Natural killer cell treated with Interleukin-12 subunit alpha and Interleukin-12 subunit beta and Interleukin-15 and Interleukin-18, amount 100 ng/mL, for 72 hours (primary cell): ENCODE data around the gene PLEKHJ1. TPM values are rescaled to one million over a fixed set of nuclear protein-coding genes. Genes with fewer than 3 reads are reported as not detected.

Experiments
- ATAC-seq, 2 donors: fragments of 150-1000 bp; cut with Tn5 transposase in 1 of 2; sonication (Bioruptor Pico), chemical (Tn5 transposase) in 1 of 2; 2 replicates each; pipeline ENCODE4 v1.10.0; 2021
- DNase-seq: peaks from one replicate; pipeline ENCODE4 v3.0.0; 2022; ENCODE audit warnings: low spot score
- H3K27ac Mint-ChIP-seq, 2 donors: 1 replicate in 1 of 2; 2 replicates in 1 of 2; pipeline ENCODE4 v1.8.0; 2022; ENCODE audit warnings: mixed read lengths in 2 of 2, mild to moderate bottlenecking in 1 of 2, moderate library complexity in 1 of 2
- H3K27me3 Mint-ChIP-seq, 2 donors: 1 replicate in 1 of 2; 2 replicates in 1 of 2; pipeline ENCODE4 v1.8.0; 2022; ENCODE audit warnings: mixed read lengths in 2 of 2
- H3K36me3 Mint-ChIP-seq: one replicate; pipeline ENCODE4 v1.8.0; 2022; ENCODE audit warnings: mixed read lengths
- H3K4me1 Mint-ChIP-seq, 2 donors: 1 replicate in 1 of 2; 2 replicates in 1 of 2; pipeline ENCODE4 v1.8.0; 2022; ENCODE audit warnings: low read depth in 2 of 2, mixed read lengths in 2 of 2, mild to moderate bottlenecking in 1 of 2
- H3K4me3 Mint-ChIP-seq: one replicate; pipeline ENCODE4 v1.8.0; 2022; ENCODE audit warnings: mixed read lengths
- H3K9me3 Mint-ChIP-seq: 2 replicates; pipeline ENCODE4 v1.8.0; 2022; ENCODE audit warnings: mixed read lengths
- total RNA-seq, 2 donors: library from RNA; stranded (reverse); gene quantifications; one replicate each; pipeline ENCODE4 v1.2.3, GENCODE V29; 2022

The PLEKHJ1 gene
- total RNA-seq, 2 donors from 2014 or later: 59.8 to 85.9 TPM

GRCh38 chr19:2249010-2249866, 13.1 kb upstream of the PLEKHJ1 start, which contains the start of gene AMH:
Gene AMH, plus strand, starts transcription at chr19:2249323. Its CDS starts 10 bp downstream, at chr19:2249333.
- no peaks in the 10 kb centered on the region for H3K27me3 Mint-ChIP-seq
- no peaks in the 10 kb centered on the region for H3K36me3 Mint-ChIP-seq
- DNase-seq: no peak
- no peak within 1 kb of the TSS for H3K4me3 Mint-ChIP-seq
- H3K4me1 Mint-ChIP-seq: peaks cover 0 to 4% of the 10 kb centered on the region in 2 donors
- no peaks in the 10 kb centered on the region for H3K9me3 Mint-ChIP-seq
- no peak within 1 kb of the TSS for H3K27ac Mint-ChIP-seq
- no peak for ATAC-seq

DNA sequence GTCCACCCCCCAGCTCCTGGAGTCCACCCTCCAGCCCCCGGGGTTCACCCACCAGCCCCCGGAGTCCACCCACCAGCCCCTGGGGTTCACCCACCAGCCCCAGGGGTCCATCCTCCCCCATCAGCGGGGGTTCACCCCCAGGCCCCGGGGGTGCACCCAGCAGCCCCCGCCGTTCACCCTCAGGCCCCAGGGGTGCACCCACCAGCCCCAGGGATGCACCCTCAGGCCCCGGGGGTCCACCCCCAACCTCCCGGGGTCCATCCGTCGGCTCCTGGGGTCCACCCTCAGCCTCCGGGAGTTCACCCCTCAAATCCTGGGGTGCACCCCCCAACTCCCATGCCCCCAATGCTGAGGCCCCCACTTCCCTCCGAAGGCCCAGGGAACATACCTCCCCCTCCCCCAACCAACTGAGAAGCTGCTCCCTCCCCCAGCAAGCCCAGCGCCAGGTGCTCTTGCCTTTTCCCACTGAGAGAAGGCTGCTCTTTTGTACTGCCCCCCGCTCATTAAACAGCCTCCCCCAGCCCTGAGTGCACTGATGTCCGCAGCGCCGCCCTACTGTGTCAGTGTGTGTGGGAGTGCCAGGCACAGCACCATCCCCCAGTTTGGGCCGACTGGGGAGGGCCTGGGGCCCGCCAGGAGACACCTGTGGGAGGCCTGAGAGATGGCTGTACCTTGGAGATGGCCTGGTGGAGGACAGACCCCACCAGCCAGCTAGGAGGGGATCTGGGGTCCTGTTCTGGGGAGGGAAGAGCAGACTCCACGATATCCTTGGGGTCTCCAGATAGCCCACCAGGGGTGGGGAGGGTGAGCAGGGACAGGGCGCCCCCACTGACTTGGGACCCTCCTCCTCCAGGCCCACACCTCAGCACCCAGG, 12.2 kb upstream of the PLEKHJ1 start:
- Mint-ChIP-seq H3K27me3 (no peaks in the 10 kb centered on the region), H3K9me3 (no peaks in the 10 kb centered on the region), H3K4me1 (peaks cover 0 to 4% of the 10 kb centered on the region in 2 donors), H3K36me3 (no peaks in the 10 kb centered on the region), H3K27ac (no peak overlapping the region), H3K4me3 (no peak overlapping the region)
- DNase-seq: no peak
- no peak for ATAC-seq

DNA sequence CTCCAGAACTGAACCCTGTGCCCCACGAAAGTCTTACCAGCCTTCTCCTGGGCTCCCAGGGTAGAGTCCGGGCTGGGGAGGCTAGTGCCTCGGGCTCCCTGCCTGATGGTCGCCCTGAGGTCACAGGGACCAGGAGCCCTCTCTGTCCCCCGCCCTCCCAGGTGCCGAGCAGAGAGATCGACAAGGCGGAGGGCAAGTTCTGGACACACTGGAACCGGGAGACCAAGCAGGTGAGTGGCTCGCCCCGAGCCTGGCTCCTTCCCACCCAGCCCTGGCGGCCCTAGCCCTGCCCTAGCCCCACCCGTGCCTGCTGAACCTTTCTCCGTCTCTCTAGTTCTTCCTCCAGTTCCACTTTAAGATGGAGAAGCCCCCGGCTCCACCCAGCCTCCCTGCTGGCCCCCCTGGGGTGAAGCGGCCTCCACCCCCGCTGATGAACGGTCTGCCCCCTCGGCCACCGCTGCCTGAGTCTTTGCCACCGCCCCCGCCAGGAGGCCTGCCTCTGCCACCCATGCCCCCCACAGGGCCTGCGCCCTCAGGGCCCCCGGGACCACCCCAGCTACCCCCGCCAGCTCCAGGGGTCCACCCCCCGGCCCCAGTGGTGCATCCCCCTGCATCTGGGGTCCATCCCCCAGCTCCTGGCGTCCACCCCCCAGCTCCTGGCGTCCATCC, 11.4 kb upstream of the PLEKHJ1 start:
- no peaks in the 10 kb centered on the region for H3K9me3 Mint-ChIP-seq
- no peak overlapping the region for H3K27ac Mint-ChIP-seq
- ATAC-seq (no peak), DNase-seq (no peak)
- no peak overlapping the region for H3K4me3 Mint-ChIP-seq
- no peaks in the 10 kb centered on the region for H3K27me3 Mint-ChIP-seq
- H3K36me3 Mint-ChIP-seq: no peaks in the 10 kb centered on the region
- peaks cover 2 to 4% of the 10 kb centered on the region in 2 donors for H3K4me1 Mint-ChIP-seq

- ATAC-seq (no peak), DNase-seq (no peak)
- H3K27ac Mint-ChIP-seq: no peak overlapping the region
- H3K4me3 Mint-ChIP-seq: no peak overlapping the region
- no peaks in the 10 kb centered on the region for H3K27me3 Mint-ChIP-seq
- H3K4me1 Mint-ChIP-seq: peaks cover 6 to 9% of the 10 kb centered on the region in 2 donors
- H3K9me3 Mint-ChIP-seq: no peaks in the 10 kb centered on the region
- no peaks in the 10 kb centered on the region for H3K36me3 Mint-ChIP-seq
These were observed 10.8 kb upstream of the PLEKHJ1 start for GRCh38 chr19:2246801-2247361.

DNA sequence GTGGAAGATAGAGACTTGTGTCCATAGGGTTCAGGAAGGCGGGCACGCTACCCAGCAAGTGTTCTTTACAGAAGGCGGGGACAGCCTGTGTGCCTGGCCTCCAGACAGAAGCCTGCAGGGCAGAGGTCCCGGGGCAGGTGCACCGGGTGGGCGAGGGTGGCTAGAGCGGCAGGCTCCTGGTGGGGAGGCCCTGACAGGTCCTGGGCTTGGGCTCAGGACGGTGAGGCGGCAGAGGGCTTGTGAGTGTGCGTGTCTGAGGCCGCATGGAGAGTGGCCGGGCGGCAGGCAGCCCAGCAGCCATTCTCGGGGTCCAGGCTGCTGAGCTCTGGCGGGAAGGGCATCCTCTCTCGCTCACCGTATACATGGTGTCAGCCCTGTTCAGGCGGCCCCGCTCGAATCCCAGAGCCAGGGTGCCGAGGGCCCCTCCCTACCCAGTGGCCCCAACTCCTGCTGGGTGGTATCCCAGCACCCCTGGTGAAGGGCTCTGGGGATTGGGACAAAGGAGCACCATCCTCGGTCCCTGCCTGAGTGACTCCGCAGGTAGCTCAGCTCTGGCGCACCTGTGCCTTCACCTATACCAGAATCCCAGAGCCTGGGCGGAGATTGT, 10.0 kb upstream of the PLEKHJ1 start:
- H3K36me3 Mint-ChIP-seq: no peaks in the 10 kb centered on the region
- ATAC-seq: no peak
- H3K27ac Mint-ChIP-seq: no peak overlapping the region

DNA sequence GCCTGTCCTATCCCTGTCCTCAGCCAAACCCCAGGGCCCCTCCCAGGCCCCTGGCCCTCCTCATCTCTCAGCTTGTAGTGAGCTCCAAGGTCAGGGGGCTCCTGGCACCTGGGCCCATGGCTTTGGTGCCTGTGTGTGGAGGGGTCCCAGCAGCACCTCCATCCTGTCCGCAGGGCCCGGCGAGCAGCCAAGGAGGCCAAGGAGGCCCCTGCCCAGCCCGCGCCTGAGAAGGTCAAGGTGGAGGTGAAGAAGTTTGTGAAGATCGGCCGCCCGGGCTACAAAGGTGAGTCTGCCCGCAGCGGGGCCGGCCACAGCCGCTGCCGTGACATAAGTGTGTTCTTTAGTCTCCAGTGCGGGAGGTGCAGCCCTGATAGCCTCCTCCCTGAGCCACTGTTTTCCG, 9.1 kb upstream of the PLEKHJ1 start:
- Mint-ChIP-seq H3K27me3 (no peaks in the 10 kb centered on the region), H3K4me1 (peaks cover 19 to 24% of the 10 kb centered on the region in 2 donors), H3K36me3 (no peaks in the 10 kb centered on the region), H3K9me3 (no peaks in the 10 kb centered on the region), H3K4me3 (no peak overlapping the region), H3K27ac (no peak overlapping the region)
- no peak for DNase-seq
- ATAC-seq: no peak

More for the DNA sequence above, 10.0 kb upstream of the PLEKHJ1 start:
- Mint-ChIP-seq H3K9me3 (no peaks in the 10 kb centered on the region), H3K4me3 (no peak overlapping the region), H3K4me1 (peaks cover 10 to 16% of the 10 kb centered on the region in 2 donors), H3K27me3 (no peaks in the 10 kb centered on the region)
- no peak for DNase-seq

DNA sequence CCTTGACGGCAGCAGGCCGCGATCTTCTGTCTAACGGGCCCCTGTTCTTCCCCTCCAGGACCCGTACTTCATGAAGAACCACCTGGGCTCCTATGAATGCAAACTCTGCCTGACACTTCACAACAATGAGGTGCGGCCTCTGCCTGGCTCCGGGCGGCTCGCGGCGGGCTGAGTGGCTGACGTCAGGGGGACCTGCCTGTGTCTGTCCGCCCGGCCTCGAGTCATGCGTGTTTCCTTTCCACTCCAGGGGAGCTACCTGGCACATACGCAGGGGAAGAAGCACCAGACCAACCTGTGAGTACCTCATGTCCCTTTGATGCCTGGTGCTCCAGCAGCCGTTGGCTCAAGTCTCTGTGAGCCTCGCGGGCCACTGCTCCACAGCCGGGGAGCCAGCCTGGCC, 8.4 kb upstream of the PLEKHJ1 start:
- ATAC-seq: no peak
- Mint-ChIP-seq H3K27ac (no peak overlapping the region), H3K36me3 (peaks cover 5% of the 10 kb centered on the region)

GRCh38 chr19:2244125-2244411, 7.9 kb upstream of the PLEKHJ1 start:
- Mint-ChIP-seq H3K27me3 (no peaks in the 10 kb centered on the region), H3K36me3 (peaks cover 6% of the 10 kb centered on the region), H3K9me3 (no peaks in the 10 kb centered on the region), H3K27ac (no peak overlapping the region), H3K4me3 (no peak overlapping the region), H3K4me1 (peaks cover 31 to 33% of the 10 kb centered on the region in 2 donors)
- no peak for ATAC-seq
- DNase-seq: no peak

More for the DNA sequence above, 8.4 kb upstream of the PLEKHJ1 start:
- Mint-ChIP-seq H3K4me1 (peaks cover 26 to 30% of the 10 kb centered on the region in 2 donors), H3K4me3 (no peak overlapping the region), H3K27me3 (no peaks in the 10 kb centered on the region), H3K9me3 (no peaks in the 10 kb centered on the region)
- no peak for DNase-seq

GRCh38 chr19:2243274-2244124, 7.4 kb upstream of the PLEKHJ1 start:
- H3K9me3 Mint-ChIP-seq: no peaks in the 10 kb centered on the region
- ATAC-seq (no peak), DNase-seq (no peak)
- no peaks in the 10 kb centered on the region for H3K27me3 Mint-ChIP-seq
- no peak overlapping the region for H3K27ac Mint-ChIP-seq
- H3K4me3 Mint-ChIP-seq: no peak overlapping the region
- peaks cover 36 to 38% of the 10 kb centered on the region in 2 donors for H3K4me1 Mint-ChIP-seq
- peaks cover 9% of the 10 kb centered on the region for H3K36me3 Mint-ChIP-seq

- Mint-ChIP-seq H3K4me1 (peaks cover 43 to 45% of the 10 kb centered on the region in 2 donors), H3K4me3 (no peak overlapping the region), H3K9me3 (no peaks in the 10 kb centered on the region), H3K27me3 (no peaks in the 10 kb centered on the region), H3K27ac (peak overlapping the region in 1 of 2 donors; percentile 59), H3K36me3 (peaks cover 14% of the 10 kb centered on the region)
- ATAC-seq (no peak), DNase-seq (no peak)
These were observed 6.7 kb upstream of the PLEKHJ1 start for GRCh38 chr19:2242816-2243215.

- peaks cover 14% of the 10 kb centered on the region for H3K36me3 Mint-ChIP-seq
- H3K27ac Mint-ChIP-seq: peak overlapping the region in 1 of 2 donors; percentile 59
- H3K4me1 Mint-ChIP-seq: peaks cover 49% of the 10 kb centered on the region in 2 donors
- no peaks in the 10 kb centered on the region for H3K9me3 Mint-ChIP-seq
- no peaks in the 10 kb centered on the region for H3K27me3 Mint-ChIP-seq
- ATAC-seq: no peak
- H3K4me3 Mint-ChIP-seq: no peak overlapping the region
- no peak for DNase-seq
These were observed 6.0 kb upstream of the PLEKHJ1 start for GRCh38 chr19:2242092-2242537.

DNA sequence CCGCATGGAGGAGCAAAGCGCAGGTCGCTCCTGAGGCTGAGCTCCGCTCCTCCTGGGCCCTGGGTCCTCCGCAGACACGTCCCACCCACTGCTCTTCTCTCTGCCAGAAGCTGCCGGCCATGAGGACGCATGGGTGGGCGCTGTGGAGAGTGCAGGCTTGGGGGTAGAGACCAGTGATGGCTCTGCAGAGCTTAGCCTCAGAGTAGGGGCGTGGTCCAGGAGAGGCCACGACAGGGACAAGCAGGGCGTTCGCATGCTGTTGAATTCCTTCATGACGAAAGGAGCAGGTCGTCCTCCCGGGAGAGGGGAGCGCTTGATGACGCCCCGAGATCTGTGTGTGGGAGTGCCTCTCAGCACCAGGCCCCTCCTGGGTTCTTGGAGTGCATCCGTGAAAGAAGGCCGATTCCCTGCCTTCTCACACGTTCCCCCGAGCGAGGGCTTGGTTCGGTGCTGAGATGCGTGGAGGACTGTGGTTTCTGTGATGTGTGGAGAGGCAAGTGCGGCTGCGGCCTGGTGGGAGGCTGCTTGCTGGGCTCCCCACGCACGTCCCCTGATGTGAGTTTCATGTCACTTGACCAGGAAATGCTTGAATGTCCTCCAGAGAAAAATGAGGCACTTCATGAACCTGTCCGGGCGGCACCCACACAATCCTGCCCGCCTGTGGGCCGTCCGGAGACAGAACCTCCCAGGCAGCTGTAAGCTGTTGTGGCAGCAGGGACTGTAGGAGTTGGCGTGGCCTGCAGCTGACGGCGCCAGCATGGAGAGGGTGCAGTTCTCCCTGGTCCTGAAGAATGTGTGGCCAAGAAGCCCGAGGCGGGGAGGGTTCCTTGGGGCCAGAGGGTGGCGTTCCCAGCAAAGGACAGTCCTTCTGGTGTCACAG, 5.0 kb upstream of the PLEKHJ1 start:
- Mint-ChIP-seq H3K27me3 (no peaks in the 10 kb centered on the region), H3K4me1 (peaks cover 55% of the 10 kb centered on the region in 2 donors)

More for the DNA sequence above, 5.0 kb upstream of the PLEKHJ1 start:
- no peak for DNase-seq
- Mint-ChIP-seq H3K27ac (peak overlapping the region; percentile 71 to 94), H3K9me3 (no peaks in the 10 kb centered on the region), H3K36me3 (peaks cover 14% of the 10 kb centered on the region), H3K4me3 (peak overlapping the region; percentile 89)
- ATAC-seq: no peak
